Astrocyte (in vitro differentiated cells and primary cell): ENCODE results near the gene RPS6KA2.

Experiments
- CTCF ChIP-seq: IDR thresholded peaks from 2 replicates; pipeline ENCODE4 v1.5.1; 2011; ENCODE audit warnings: low read depth, mild to moderate bottlenecking, inconsistent platforms, low read length, moderate library complexity; ENCODE audit not compliant: insufficient read depth
- EZH2 ChIP-seq: IDR thresholded peaks from 2 replicates; pipeline ENCODE4 v1.6.1; 2012; ENCODE audit warnings: mild to moderate bottlenecking, low read length, inconsistent platforms; ENCODE audit not compliant: insufficient read depth

- no peak for TF ChIP-seq CTCF
- TF ChIP-seq EZH2: no peak
Observed at GRCh38 chr6:166523782-166524559, 103.1 kb downstream of the RPS6KA2 start.
